DND-41 (cell line): ENCODE data around the gene PRRC2C.

Source experiments
- ATAC-seq: fragments of 200-7000 bp; cut with Tn5 transposase; 3 replicates; pipeline ENCODE4 v1.9.1; 2021; ENCODE audit warnings: low read depth; ENCODE audit not compliant: insufficient read depth
- DNase-seq: peaks from one replicate; pipeline ENCODE4 v3.0.0-alpha.2; 2020
- H2AFZ ChIP-seq: 2 replicates; pipeline ENCODE4 v1.6.0; 2012; ENCODE audit warnings: low read depth, low read length
- H3K27ac ChIP-seq: 2 replicates; pipeline ENCODE4 v1.5.1; 2012; ENCODE audit warnings: low read length, inconsistent platforms
- H3K27me3 ChIP-seq: fragments of 200-600 bp; sonication (generic); 2 replicates; pipeline ENCODE4 v1.6.0; 2012; ENCODE audit warnings: low read length, mild to moderate bottlenecking, inconsistent platforms; ENCODE audit not compliant: insufficient read depth, poor library complexity
- H3K36me3 ChIP-seq: 2 replicates; pipeline ENCODE4 v1.5.1; 2012; ENCODE audit warnings: low read length, inconsistent platforms; ENCODE audit not compliant: insufficient read depth
- H3K4me1 ChIP-seq: 2 replicates; pipeline ENCODE4 v1.5.1; 2012; ENCODE audit warnings: mild to moderate bottlenecking, low read length; ENCODE audit not compliant: insufficient read depth
- H3K4me2 ChIP-seq: 2 replicates; pipeline ENCODE4 v1.6.0; 2012; ENCODE audit warnings: mild to moderate bottlenecking, moderate library complexity, low read length, inconsistent platforms; ENCODE audit not compliant: insufficient read depth
- H3K4me3 ChIP-seq, 2 experiments: fragments of 200-600 bp in 1 of 2; shearing (Covaris generic) in 1 of 2; 2 replicates each; pipeline ENCODE4 v1.5.1; 2012 to 2016; ENCODE audit warnings: inconsistent platforms in 2 of 2, low read length in 2 of 2, mild to moderate bottlenecking in 2 of 2, low read depth in 1 of 2, moderate library complexity in 1 of 2
- H3K79me2 ChIP-seq: 2 replicates; pipeline ENCODE4 v1.6.0; 2012; ENCODE audit warnings: low read length, inconsistent platforms; ENCODE audit not compliant: insufficient read depth
- H3K9ac ChIP-seq: 2 replicates; pipeline ENCODE4 v1.6.0; 2012; ENCODE audit warnings: low read depth, mild to moderate bottlenecking, inconsistent platforms, low read length, moderate library complexity
- H3K9me3 ChIP-seq: 2 replicates; pipeline ENCODE4 v1.5.1; 2012; ENCODE audit warnings: low read length, moderate library complexity, mild to moderate bottlenecking, inconsistent platforms; ENCODE audit not compliant: insufficient read depth, severe bottlenecking
- H4K20me1 ChIP-seq: 2 replicates; pipeline ENCODE4 v1.6.0; 2012; ENCODE audit warnings: low read length; ENCODE audit not compliant: insufficient read depth
- EZH2 ChIP-seq: IDR thresholded peaks from 3 replicates; pipeline ENCODE4 v1.6.1; 2012; ENCODE audit warnings: borderline replicate concordance, low read depth, mild to moderate bottlenecking, moderate library complexity, low read length, inconsistent platforms; ENCODE audit not compliant: severe bottlenecking
- TF ChIP-seq, protein P1 (sequence below): IDR thresholded peaks from 2 replicates; pipeline ENCODE4 v1.5.1; 2012; ENCODE audit warnings: borderline replicate concordance, low read length, moderate library complexity, mild to moderate bottlenecking; ENCODE audit not compliant: poor library complexity, severe bottlenecking; ENCODE audit errors: extremely low read depth

PRRC2C gene

DNA sequence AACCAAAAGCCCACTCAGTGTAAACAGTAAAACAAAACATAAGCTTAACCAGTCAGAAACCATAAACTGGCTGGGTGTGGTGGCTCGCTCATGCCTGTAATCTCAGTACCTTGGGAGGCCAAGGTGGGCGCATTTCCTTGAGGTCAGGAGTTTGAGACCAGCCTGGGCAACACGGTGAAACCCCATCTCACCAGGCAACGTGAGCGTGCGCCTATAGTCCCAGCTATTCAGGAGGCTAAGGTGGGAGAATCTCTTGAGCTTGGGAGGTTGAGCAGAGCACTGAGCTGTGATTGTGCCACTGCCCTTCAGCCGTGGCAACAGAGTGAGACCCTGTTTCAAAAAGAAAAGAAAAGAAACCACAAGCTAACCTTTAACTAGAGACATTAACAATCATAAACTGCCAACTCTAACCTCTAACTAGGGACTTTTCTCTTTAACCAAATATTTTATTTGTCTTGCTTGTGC lies 13.1 kb upstream of the PRRC2C start:
- Histone ChIP-seq H3K9me3 (no peaks in the 10 kb centered on the region), H3K4me2 (no peak overlapping the region), H3K4me1 (no peaks in the 10 kb centered on the region), H3K27me3 (no peaks in the 10 kb centered on the region), H4K20me1 (no peaks in the 10 kb centered on the region), H3K27ac (no peak overlapping the region), H3K9ac (no peak overlapping the region), H2AFZ (no peak overlapping the region), H3K36me3 (no peaks in the 10 kb centered on the region), H3K4me3 (no peak overlapping the region), H3K79me2 (no peaks in the 10 kb centered on the region)
- ATAC-seq, result no peak
- no peak for TF ChIP-seq EZH2
- TF ChIP-seq, protein P1, sequence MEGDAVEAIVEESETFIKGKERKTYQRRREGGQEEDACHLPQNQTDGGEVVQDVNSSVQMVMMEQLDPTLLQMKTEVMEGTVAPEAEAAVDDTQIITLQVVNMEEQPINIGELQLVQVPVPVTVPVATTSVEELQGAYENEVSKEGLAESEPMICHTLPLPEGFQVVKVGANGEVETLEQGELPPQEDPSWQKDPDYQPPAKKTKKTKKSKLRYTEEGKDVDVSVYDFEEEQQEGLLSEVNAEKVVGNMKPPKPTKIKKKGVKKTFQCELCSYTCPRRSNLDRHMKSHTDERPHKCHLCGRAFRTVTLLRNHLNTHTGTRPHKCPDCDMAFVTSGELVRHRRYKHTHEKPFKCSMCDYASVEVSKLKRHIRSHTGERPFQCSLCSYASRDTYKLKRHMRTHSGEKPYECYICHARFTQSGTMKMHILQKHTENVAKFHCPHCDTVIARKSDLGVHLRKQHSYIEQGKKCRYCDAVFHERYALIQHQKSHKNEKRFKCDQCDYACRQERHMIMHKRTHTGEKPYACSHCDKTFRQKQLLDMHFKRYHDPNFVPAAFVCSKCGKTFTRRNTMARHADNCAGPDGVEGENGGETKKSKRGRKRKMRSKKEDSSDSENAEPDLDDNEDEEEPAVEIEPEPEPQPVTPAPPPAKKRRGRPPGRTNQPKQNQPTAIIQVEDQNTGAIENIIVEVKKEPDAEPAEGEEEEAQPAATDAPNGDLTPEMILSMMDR, result no peak
- no peak for DNase-seq

DNA sequence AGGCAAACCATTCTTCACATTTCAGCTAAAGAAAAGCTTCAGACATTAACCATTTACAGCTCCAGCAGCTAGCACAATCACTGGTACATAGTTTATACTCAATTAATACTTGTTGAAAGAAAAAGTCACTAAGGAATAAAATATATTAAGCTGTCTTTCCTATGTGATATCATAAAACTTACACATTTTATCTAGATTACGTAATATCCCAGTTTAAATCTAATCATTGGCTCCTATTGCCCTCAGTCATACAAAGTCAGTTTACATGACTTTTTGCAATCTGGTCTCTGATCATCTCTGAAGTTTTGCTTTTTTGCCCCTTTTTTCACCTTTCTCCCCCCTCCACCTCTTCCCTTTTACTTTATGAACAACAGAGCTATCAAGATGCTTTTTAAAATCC lies 8.5 kb upstream of the PRRC2C start:
- ATAC-seq, result no peak
- H3K4me1 ChIP-seq, result no peaks in the 10 kb centered on the region
- no peak overlapping the region for H3K27ac ChIP-seq

DNA sequence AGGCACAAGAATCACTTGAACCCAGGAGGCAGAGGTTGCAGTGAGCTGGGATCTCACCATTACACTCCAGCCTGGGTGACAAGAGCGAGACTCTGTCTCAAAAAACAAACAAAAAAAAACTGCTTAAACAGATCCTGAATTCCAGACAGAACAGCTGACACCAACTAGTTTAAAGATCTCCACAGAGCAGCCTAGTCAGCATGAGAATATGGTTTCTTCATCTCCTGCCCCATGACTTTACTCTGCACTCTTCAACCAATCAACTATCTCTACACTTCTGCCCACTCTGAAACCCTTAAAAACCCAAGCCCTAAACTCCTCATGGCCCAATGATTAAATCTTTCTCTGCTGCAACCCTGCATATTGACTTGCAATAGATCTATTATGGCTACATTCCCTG lies 7.5 kb upstream of the PRRC2C start:
- H3K4me1 ChIP-seq, result no peaks in the 10 kb centered on the region
- H3K79me2 ChIP-seq, result no peaks in the 10 kb centered on the region
- H3K27me3 ChIP-seq, result no peaks in the 10 kb centered on the region
- H3K27ac ChIP-seq, result no peak overlapping the region
- H2AFZ ChIP-seq, result no peak overlapping the region
- no peak for DNase-seq
- no peaks in the 10 kb centered on the region for H3K9me3 ChIP-seq
- no peak overlapping the region for H3K4me3 ChIP-seq
- ATAC-seq, result no peak
- TF ChIP-seq EZH2, result no peak
- TF ChIP-seq, protein P1, result no peak
- no peak overlapping the region for H3K4me2 ChIP-seq
- no peaks in the 10 kb centered on the region for H3K36me3 ChIP-seq
- H3K9ac ChIP-seq, result no peak overlapping the region
- no peaks in the 10 kb centered on the region for H4K20me1 ChIP-seq

More for the DNA sequence above, 8.5 kb upstream of the PRRC2C start:
- Histone ChIP-seq H3K36me3 (no peaks in the 10 kb centered on the region), H3K4me2 (no peak overlapping the region), H4K20me1 (no peaks in the 10 kb centered on the region), H3K4me3 (no peak overlapping the region), H2AFZ (no peak overlapping the region), H3K9ac (no peak overlapping the region), H3K27me3 (no peaks in the 10 kb centered on the region), H3K79me2 (no peaks in the 10 kb centered on the region), H3K9me3 (no peaks in the 10 kb centered on the region)
- TF ChIP-seq, protein P1, result no peak
- no peak for TF ChIP-seq EZH2
- no peak for DNase-seq

DNA sequence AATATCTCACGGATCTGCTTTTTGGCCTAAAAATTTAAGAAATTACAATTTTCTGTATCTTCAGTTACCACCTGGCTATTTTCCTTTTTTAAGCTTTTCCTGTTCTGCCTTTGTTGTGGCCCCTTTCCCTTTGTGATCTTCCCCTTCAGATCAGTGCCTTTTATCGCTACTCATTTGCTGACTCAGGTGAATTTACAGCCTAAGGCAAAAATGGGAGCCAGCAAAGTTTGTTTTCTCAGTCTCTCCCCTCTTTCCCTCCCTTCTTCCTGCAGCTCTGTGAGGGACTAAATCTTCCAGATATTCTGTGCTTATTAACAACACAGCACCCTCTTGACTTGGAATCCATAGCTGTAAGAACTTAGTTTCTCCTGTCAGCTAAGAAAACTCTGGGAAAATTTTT lies 5.3 kb upstream of the PRRC2C start:
- Histone ChIP-seq H3K4me3 (no peak overlapping the region), H3K27ac (no peak overlapping the region), H3K4me1 (peaks cover 11% of the 10 kb centered on the region), H3K9me3 (no peaks in the 10 kb centered on the region), H3K9ac (no peak overlapping the region), H3K36me3 (no peaks in the 10 kb centered on the region), H3K79me2 (peaks cover 6% of the 10 kb centered on the region), H3K4me2 (no peak overlapping the region), H3K27me3 (no peaks in the 10 kb centered on the region), H2AFZ (no peak overlapping the region), H4K20me1 (no peaks in the 10 kb centered on the region)
- DNase-seq (no peak), ATAC-seq (no peak)
- no peak for TF ChIP-seq EZH2
- TF ChIP-seq, protein P1, result no peak
